8988T (cell line): ENCODE measurements around the gene ABLIM2.
"Not testable (repeated sequence)": the region's sequence is repeated elsewhere in the genome, so short reads cannot be mapped to it uniquely, and the experiment has no call there.

Experiments
- DNase-seq: peaks from one replicate; pipeline ENCODE4 v3.0.0; 2011

The ABLIM2 gene

DNA sequence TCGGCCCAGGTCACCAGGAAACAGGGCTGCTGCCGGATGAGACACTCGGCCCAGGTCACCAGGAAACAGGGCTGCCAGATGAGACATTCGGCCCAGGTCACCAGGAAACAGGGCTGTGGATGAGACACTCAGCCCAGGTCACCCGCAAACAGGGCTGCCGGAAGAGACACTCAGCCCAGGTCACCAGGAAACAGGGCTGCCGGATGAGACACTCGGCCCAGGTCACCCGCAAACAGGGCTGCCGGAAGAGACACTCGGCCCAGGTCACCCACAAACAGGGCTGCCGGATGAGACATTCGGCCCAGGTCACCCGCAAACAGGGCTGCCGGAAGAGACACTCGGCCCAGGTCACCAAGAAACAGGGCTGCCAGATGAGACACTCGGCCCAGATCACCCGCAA is 240.4 kb downstream of the ABLIM2 start:
- DNase-seq, result not testable (repeated sequence)

DNA sequence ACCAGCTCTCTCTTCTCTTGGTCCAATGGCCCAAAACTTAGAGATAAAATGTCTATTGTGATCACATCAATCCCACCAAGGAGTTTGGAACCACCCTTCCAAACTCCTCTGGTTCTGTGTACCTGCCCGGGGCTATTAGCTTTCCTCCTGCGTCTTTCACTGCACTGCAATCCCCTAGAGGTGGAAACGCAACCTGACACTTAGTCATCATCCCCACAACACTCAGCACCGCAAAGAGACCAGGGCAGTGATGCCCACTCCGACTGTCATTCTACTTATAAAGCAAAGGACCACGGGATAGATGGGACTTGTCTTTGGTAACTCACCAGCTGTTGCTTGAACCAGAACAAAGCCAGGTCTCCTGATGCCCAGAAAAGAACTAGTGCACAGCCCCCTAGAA is 240.9 kb downstream of the ABLIM2 start:
- DNase-seq, result no peak

DNA sequence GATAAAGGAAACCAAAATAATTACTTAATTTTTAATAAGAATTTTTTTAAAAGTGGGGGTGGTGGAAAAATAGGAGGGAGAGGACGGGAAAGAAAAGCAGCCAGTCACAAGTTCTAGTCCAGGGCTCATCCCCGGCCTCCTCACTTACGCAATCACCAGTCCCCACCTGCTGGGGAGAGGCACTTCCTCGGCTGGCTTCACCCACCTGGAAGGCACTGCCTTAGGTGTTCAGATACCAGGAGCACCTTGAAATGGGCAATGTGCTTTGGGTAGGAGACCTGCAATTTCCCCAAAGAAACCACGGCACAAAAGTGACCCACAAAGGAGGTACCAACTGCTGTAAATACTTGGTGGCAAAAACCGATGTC is 242.8 kb downstream of the ABLIM2 start:
- no peak for DNase-seq
